GM21515 (cell line): ENCODE results near the gene TBC1D5.
A peak's percentile ranks its signal among the peaks of the same experiment; 100 is the strongest.
"Not testable (repeated sequence)": the region's sequence is repeated elsewhere in the genome, so short reads cannot be mapped to it uniquely, and the experiment has no call there.

ENCODE experiments used
- ATAC-seq: cut with Tn5 transposase; IDR thresholded peaks from one replicate; pipeline ENCODE4 v1.9.1; 2021; ENCODE audit not compliant: unreplicated experiment

TBC1D5 gene

DNA sequence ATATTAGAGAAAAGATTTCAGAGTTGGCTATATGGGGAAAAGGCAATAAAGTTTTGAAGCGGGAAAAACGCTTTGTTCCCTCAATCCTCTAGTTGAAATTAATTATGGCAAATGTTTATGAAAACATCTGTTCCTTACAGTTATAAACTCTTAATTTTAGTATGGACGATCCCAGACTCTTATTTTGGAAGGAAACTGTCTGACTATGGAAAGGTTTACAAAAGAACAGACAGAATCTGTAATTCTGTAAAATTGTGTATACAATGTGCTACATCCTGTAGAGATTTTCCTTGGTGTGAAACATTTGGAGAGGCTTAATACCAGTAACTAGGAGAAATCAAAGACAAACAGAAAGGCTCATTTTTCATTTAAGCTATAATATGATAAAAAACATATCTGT, 311.8 kb downstream of the TBC1D5 start:
- ATAC-seq: no peak

DNA sequence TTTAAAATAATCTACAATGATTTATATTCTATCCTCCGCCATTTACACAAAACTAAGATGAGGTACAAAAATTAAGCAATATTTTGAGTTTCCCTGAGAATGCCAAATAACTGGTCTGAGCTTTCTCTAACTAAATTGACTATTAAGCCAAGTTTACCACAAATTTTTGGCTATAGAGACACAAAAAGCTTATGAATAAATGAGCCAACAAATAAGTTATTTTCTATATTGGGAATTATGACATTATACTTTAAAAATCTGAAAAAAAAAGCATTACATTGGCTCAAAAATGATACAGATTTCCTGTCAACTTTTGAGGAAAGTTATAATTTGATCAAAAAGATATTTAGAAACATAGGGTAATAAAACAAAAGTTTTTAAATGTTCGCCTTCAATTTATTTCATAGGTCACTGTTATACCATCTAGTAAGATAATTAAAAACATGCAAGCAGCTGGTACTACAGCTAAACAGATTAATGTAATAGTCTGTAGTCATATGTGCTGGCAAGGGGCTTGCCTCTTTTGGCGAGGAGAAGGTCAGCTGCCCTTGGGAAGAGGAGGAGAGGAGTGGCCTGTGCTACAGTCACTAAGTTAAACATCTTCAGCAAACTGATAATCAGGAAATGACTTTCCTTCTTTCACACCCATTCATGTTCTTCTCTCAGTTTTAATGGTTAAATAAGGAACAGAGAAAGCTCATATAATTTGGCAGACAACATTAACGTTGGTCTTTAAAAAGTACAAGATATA, 318.5 kb downstream of the TBC1D5 start:
- no peak for ATAC-seq

DNA sequence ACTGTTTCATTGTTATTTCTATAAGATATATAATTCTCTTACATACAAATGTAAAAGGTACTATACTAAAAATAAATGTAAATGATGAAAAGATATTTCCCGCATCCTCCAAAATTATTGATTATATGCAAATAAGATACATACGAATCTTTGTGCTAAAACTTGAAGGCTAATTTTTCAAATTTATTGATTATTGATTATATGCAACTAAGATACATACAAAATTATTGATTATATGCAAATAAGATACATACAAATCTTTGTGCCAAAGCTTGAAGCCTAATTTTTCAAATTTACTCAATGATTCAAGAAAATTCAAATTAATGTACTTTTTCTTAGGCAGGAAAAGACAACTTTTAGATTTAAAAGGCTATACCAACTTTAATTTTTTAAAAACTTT, 319.8 kb downstream of the TBC1D5 start:
- ATAC-seq: no peak

DNA sequence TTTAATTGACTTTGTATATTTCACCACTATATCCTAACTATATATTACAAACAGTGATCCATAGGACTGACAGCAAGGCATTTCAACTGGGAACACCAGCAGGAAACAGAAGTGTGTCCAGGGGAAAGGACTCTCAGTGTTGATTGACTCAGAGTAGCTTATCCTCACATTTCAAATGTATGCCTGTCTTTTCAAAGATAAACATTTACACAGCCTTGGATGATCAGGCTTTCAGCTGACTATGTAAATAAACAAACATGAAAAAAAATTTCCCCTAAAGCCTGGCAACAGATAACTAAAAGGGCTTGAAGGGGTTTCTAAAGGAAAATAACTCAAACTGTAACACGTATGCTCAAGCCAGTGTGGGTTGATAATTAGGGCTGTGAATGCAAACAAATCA, 321.8 kb downstream of the TBC1D5 start:
- no peak for ATAC-seq

DNA sequence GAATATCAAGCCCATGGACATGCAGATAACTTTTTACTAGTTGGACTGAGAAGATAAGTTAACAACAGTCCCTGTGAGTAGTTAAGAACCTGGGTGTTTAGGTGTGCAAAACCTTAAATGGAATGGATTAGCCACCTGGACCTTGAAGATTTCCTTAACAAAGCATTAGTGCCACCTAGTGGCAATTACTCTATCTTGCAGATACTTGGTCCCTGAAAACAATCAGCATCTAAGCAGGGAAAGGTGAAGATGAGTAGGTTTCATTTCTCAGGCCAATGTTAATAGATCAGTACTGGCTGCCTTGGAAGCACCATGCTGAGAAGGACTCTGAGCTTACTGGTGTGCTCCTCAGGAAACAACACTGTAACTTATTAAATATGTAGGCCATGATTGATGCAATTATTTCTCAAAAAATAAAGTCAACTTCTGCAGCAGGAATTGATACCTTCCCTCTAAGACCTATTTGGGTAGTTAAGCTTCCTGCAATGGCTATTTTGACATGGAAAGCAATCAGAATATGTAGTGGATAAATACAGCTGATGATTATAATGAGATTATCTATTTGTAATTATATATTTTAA, 329.4 kb downstream of the TBC1D5 start:
- ATAC-seq: peak; percentile 95

DNA sequence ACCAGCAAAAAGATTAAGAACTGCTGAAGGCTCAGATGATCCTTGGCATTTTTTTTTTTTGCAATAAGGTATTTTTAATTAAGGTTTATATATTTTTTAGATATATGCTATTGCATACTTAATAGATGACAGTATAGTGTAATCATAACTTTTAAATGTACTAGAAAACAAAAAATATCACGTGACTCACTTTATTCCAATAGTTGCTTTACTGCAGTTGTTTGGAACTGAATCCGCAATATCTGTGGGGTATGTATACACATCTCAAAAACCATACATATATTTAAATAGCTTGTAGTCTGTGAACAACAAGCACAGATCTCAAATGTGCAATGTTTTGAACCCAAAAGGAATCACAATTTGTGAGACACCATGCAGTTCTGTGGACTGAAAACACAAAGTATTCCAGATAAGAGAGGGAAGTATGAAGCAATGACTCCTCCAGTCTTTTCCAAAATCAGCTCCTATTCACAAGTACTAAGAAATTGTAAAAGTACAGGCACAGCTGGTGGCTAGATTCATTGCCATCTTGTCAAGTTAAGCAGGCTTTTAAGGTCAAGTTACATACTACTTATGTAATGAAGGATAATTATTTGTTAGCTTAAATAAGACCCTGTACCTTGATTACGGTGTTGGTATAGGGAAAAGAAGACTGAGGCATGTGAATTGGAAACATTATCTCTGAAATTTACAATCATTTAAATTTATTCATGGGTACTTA, 331.1 kb downstream of the TBC1D5 start:
- ATAC-seq: no peak

DNA sequence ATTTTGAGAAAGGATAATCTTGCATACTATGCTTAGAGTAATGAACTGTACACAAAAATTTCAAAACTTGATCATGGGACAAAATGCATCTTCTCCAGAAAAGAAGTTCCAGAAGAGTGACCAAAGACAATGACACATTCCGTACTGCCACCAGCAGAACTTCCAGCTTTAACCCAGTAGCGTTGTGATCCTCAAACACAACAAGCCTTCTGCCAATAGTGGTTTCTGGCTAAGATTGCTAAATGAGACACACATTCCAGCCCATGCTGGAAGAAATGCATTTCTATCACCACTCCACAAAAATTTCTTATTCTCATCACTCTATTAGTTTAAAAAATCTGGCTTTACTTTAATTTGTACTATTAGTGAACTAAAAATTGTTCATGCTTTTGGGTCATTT, 334.9 kb downstream of the TBC1D5 start:
- no peak for ATAC-seq

DNA sequence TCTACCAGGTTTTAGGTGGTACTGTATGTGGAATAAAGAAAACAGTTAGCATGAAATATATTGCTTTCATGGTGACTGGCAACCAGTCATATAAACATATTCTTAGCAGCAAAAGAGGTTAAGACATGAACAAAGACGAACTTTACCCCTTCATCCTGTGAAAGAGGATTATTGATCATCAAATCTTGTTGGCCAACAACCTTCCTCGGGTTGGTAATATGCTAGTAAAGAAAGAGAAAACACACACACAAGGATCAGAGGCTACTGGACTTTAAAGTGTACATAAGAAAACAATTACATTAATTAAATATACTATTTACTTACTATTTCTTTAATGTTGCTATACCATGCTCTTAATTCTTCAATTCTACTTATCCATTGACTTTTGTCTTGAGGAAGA, 337.9 kb downstream of the TBC1D5 start:
- no peak for ATAC-seq

DNA sequence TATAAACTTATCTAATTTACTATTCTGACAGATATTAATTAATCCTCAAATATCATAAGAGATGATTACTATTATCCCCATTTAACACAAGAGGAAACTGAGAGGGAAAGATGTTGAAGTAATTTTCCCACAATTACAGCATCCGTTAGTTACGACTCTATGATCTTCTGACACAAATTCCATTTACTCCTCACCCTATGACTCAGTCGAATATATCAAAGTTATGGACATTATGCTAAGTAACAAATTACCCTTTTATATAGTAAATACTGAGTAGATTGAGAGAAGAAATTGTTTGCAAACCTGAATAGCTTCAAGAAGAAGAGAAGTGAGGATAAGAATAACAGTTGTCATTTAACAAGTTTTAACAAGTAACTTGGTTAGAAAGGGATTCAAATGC, 340.0 kb downstream of the TBC1D5 start:
- ATAC-seq: no peak

DNA sequence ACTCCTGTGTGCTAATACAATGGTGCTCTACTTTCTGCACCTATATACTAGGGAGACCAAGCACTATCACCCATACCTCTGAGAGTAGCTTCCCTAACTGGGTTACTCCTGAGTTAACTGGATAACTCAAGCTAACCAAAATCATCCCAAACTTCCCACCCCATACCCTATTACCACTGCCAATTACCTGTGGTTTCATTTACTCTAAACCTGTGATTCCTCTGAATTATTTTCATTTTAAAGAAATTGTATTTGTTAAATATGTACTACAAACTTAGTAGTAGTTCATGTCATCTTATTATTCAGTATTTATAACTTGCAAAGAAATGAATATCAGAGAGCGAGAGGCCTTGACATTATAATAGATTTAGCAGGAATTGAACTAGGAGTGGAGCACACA, 340.5 kb downstream of the TBC1D5 start:
- no peak for ATAC-seq

DNA sequence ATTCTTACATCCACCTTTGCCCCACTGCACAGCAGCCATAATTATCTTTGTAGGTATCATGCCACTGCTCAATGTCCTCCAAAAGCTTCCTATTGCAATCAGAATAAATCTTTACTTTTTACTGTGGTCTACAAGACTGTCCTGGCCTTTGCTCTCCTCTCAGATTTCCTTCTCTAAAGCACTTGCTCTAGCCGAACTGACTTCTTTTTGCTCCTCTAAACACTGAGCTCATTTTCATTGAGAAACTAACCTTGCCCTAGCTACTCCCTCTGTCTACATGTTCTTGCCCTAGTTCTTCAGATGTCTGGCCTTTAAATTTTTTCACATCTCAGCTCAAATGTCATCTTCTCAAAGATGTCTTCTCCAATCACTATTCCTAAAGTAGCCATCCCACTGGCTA, 342.8 kb downstream of the TBC1D5 start:
- ATAC-seq: peak; percentile 45

DNA sequence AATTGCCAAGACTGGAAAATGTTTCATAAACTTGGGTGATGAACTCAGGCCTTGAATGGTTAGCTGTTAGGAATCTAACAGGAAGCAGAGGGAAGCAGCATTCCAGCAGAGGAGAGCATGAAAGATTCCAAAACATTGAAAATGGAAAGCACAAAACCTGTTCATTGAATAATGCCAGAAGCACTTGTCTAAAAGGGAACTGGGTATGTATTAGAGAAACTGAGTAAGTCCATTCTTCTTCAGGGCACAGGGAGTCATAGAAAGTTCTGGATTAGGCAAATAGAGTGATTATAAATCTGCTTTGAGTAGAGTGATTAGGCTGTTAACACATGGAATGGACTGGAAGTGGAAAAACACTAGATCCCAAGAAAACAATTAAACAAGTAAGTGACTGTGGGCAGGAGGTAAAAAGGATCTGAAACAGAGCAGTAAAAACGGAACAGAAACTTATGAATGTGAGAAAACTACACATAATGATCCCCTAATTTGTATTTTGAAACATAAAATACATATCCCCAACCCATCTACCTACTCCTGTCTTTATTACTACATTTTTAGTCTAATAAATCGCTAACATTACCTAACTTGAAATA, 343.4 kb downstream of the TBC1D5 start:
- ATAC-seq: peak; percentile 97

DNA sequence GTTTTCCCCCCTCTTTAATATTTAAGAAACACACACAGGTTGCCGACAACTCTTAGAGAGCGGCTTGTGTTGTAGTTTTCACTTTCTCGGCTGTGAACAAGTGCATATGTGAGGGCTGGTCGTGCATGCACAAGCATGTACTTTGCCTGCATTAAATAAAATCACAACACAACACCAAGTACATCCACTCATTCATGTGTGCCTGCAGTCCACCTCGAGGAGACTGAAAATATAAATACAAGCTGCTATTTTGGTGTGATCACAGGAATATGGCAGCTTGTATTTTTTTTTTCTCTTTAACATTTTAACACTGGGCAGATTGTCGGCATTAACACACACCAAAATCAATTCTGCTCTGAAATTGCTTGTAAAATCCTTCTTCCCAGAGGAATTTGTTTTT, 346.4 kb downstream of the TBC1D5 start:
- ATAC-seq: no peak

DNA sequence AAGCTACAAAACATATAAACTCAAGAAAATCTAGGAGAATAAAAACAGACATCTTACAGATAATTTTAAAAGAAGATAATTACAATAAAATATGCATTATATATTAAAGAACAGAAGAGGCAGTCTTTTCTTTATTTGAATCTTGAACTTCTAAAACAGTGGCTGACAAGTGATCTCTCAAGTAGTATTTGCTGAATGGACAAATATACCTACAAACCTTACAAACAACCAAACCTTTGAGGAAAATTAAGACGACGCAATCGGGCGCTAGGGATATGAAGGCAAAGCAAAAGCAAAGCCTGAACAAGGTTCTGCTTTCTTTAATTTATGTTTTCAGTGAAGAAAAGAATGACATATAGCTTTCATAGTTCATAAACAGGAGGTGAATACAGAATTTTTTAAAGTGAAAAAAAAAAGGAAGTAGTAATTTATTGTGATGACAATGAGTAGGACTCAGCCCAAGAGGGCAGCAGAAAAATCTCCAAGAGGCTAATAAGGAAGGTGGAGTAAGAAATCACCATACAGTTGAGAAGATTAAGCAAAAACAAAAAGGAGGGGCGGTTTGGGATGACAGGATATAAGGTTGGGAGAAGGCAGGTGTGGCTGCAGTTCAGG, 347.8 kb downstream of the TBC1D5 start:
- no peak for ATAC-seq

DNA sequence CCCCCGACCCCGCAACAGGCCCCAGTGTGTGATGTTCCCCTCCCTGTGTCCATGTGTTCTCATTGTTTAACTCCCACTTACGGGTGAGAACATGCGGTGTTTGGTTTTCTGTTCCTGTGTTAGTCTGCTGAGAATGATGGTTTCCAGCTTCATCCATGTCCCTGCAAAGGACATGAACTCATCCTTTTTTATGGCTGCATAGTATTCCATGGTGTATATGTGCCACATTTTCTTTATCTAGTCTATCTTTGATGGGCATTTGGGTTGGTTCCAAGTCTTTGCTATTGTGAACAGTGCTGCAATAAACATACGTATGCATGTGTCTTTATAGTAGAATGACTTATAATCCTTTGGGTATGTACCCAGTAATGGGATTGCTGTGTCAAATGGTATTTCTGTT, 349.9 kb downstream of the TBC1D5 start:
- ATAC-seq: not testable (repeated sequence)

DNA sequence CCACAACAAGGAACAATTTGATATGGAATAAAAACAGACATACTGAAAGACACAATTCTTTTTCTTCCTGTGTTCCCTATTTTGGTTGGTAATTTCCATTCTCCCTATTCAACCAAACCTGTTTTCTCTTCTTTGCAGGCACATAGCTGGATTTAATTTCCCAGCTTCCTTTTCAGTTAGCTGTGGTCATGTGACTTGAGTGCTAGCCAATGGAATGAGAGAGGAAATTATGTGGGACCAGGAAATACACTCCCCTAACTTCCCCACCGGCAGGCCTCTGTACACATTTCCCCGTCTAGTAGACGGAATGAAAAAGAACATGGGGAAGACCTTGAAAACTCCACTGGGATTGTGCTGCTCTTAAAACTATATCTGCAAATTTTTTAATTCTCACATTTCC, 351.6 kb downstream of the TBC1D5 start:
- ATAC-seq: no peak

DNA sequence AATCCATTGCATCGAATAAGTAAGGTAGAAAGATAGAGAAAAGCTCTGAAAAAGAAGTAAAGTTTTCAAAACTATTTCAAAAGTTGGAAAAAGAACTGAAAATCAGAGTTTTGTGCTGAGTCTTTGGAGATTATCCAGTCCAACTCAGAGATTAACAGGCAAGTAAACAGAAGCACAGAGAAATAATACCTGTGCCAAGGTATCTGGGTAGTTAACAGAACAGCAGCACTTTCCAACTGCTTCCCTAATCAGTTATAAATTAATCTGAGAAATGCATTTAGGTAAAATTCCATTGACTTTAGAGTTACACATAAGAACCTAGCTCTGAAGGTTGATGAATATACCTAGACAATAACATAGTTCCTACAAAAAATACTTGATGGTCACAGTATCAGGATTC, 355.3 kb downstream of the TBC1D5 start:
- ATAC-seq: no peak

DNA sequence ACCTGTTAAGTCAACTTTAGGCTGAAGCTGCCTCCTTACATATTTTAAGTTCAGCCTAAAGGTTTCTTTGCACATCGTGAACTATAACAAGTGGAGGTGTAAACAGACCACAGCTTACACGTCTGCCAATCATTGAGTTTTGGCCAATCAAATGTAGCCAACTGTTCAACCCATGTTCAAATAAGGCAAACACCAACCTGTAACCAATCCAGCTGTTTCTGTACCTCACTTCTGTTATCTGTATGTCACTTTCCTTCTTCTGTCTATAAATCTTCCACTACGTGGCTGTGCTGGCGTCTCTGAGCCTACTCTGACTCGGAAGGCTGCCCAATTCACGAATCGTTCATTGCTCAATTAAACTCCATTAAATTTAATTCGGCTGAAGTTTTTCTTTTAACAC, 356.0 kb downstream of the TBC1D5 start:
- no peak for ATAC-seq

DNA sequence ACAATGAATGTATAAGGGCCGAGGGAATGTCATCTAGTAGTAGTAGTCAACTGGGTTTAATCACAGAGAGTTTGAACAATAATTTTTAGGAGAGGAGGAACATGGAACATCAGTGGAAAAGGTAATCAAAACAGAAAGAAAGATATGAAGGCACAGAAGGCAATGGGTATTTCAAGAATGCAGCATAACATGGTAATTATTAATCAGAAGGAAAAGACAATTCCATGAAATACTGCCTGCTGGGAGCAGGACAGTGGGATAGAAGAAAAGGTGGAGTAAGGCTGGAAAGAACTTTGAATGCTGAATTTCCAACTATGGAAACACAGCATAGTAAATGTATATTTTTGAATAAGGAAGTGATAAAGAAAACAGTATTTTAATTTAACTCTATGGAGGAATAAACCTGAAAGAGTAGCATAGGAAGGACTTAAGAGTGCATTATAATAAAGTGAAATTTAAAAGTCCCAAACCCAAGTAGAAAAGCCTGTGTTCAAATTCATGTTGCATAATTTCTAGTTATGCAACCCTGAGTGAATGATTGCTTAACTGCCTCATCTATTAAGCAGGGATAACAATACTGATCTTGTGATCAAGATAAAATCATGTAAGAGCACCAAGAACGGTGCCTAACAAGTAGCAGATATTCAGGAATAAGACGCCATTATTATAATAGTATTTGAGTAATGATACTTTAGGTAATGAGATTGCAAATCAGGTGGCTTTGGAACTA, 357.7 kb downstream of the TBC1D5 start:
- no peak for ATAC-seq

DNA sequence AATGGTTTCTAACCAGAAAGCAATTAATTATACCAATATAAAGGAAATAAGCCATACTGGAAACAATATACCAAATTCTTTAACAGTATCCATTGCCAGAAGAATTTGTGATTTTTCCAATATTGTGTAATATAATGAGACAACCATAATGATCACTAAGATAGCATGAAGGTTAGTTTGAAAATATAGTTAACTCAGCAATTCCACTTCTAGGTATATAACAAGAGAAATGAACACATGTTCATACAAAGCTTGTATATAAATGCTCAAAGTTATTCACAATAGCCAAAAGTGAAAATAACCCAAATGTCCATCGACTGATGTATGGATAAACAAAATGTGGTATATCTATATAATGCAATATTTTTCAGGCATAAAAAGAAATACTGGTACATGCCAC, 369.1 kb downstream of the TBC1D5 start:
- no peak for ATAC-seq
